Measurements from ENCODE around the gene RNF167.

- no peak for TF ChIP-seq EZH2 (optimal IDR thresholded peaks at IDR 0.05; ENCODE audit: low read depth, low read length)
- TF ChIP-seq CTCF (IDR thresholded peaks at IDR 0.05; ENCODE audit: low read length): no peak
- no peak for TF ChIP-seq EZH2phosphoT487 (IDR thresholded peaks at IDR 0.05; ENCODE audit: low read length)
Observed at GRCh38 chr17:4908301-4908700, 31.8 kb upstream of the RNF167 start.

Measured in MM.1S (cell line).